Stimulated activated CD8-positive, alpha-beta memory T cell treated with anti-CD3 and anti-CD28 coated beads, Interleukin-15, amount 100 ng/mL, for 4 hours (primary cell): ENCODE results near the gene TTC21A.
A peak's percentile ranks its signal among the peaks of the same experiment; 100 is the strongest.

Experiments
- DNase-seq, 2 donors: peaks; one replicate each; pipeline ENCODE4 v3.0.0-alpha.2; 2020; ENCODE audit warnings: low read depth in 2 of 2

TTC21A gene

DNA sequence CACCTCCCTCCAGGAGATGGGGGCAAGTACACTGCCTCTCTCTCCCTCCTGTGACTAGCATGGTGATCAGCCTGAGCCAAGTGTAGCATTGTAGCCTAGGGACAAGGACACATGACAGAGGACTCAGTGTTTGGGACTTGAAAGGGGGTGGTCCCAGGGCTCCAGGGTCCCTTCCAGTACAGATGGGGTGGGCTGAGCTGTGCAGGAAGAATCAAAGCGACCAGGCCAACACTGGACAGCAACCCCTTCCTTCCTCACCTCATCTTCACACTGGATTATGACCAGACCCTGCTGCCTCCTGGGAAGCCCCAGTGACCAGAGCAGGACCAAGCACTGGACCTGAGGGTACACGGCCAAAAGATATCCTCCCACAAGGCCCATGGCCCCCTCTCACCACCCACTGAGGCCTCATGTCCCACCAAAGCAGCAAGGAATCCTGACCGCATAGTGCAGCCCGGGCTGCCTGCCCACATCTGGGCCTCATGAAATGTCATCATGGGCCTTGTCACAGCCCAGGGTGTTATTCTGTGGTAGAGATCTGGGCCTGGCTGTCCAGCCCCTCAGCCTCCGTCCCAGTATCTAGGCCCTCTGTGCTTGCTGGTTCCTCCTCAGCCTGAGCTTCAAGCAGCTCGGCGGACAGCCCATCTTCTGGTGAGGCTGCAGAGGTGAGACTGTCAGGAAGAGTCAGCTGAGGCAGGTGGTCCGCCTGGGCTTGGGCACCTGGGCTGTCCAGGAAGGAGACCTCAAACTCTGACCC, 9.6 kb upstream of the TTC21A start:
- no peak for DNase-seq

DNA sequence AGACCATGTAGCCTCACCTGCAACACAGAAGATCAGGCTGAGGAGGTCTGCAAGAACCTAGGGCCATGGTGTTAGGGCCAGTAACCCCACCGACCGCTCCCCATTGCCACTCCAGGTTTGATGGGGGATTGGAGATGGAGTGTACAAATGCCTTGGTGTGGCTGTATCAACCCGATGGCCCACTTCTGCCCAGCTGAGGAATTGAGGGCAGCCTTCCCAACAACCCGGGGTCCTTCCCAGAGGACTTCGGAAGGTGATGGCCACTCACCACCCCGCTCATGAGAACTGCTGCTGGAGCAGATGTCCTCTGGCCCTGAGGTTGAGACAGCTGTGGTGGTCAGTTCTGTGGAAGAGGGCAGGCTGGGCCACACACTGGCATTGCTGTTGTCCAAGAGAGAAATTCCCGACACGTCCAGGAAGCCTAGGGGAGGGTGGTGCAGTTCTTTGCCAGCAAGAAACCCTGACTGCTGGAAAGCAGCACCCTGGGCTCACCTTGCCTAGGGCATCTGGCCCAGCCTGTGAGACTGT, 8.9 kb upstream of the TTC21A start:
- DNase-seq, result no peak

DNA sequence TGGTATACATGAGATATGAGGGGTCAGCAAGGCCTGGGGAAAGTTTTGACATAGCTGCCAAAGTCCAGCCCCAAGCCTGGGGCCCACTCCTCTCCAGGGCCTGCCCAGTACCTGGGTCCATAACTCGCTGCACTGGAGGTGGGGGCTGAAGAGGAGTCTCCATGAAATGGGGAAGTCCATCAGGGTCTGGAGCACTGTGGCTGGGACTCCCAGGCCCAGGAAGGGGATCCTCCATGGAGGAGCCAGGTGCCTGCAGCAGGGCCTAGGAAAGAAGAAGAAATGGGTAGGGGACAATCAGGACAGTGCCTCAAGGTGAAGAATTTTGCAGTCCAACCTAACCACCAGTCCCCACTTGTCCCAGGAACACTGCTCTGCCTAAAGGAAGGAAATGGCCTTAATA, 8.2 kb upstream of the TTC21A start:
- no peak for DNase-seq

DNA sequence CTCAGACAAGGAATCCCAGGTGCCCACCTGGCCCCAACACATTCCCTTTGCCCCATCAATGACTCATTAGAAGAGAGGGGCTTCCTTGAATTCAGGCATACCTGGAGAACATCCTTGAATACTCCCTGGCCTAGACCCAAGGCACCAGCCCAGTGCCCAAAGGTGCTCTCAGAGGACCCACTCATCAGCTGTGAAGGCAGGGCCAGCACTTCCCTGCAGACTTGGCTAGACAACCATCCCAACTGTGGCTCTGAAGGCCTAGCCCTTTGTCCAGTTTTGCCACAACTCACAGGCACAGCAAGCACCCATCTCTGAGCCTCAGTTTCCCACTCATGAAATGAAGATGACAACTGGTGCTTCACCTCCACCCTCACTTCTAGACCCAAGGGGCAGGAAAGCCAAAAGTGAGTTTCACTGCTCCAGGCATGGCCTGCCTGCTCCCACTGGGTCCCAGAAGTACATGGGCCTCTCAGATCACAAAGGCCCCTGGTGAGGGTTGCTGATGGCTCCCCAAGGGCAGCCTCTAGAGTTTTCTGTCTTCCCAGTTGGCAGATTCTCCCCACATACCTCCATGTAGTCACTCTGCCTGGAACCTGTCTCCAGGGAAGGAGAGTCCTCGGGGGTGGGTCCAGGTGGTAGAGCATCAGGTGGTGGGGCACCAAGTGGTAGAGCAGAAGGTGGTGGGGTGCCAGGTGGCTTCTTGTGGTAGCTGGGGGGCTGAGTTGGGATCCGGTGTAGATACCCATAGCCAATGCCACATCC, 7.6 kb upstream of the TTC21A start:
- no peak for DNase-seq

DNA sequence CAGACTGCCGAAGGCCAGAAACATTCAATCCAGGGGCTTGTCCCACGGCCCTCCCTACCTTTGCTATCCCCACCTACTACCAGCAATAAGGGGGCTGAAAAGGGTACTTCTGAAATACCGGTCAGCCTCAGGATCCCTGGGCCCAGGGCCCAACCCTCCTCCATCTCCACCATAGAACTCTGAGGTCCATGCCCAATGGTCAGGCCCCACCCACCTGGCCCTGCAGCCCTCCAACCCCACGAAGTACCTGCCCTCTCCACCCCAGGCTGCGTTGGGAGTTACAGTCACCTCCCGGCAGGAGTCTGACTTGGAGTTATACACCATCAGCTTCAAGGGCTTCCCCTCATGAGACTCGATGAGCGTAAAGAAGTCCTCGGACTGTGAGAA, 7.0 kb upstream of the TTC21A start:
- DNase-seq, result no peak

DNA sequence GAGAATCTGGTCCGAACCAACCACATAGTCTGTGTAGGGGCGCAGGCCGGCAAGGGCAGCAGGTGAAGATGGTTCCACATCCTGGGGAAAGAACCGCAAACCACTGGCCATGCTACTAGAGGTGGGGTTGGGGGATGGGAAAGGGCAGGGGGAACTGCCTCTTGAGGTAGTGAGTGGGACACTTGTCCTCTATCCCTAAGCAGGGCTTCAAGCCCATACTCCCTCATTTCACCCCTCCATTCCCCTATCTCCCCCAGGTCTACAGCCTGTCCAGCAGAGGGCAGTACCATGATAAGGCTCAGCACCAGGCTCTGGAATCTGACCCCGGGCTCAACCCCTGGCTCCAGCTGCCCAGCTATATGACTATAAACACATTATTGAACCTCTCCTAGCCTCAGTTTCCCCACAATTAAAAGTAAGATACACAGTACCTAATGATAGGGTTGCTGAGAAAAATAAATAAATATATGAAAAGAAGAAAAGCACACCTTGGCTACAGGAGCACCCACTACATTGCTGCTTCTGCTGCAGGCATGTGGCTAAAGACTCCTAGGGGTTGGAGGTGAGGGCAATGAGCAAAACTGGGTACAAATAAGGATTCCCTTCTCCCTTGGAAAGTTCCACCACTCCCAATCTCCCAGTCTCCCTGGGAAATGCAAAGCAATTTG, 6.3 kb upstream of the TTC21A start:
- peak in 1 of 2 donors; percentile 14 for DNase-seq

DNA sequence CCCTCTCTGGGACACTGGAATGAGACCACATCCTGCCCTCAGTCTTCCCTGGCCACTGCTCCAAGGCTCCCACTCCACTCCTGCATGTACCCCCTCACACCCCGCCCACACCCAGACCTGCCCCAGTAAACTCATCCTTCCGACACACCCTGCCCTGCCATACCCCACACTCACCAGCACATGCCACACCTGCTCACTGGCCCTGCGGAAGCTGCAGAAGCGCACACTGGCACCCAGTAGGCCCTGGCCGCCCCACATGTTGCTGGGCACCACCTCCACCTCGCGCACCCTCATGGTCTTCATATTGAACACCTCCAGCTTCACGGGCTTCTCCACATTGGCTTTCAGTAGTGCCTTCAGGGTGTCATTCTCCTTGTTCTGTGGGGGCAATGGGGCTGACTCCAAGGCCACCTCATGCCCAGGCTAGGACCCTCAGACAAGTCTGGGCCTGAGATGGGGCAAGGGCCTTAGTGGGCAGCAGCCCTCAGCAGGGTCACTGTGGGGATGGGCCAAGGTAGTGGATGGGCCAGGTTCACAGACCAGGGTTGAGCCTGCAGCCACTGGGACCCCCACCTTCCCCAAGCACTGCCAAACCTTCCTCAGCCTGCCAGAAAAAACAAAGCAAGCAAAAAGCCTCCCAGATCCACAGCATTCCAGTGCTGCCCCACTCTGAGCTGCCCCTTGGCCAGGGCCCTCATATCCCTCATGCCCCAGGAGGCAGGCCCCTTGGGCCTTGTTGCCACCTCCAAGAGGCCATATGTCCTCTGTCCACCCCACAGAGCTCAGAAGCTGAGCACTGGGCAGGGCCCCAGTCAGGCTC, 4.8 kb upstream of the TTC21A start:
- no peak for DNase-seq

DNA sequence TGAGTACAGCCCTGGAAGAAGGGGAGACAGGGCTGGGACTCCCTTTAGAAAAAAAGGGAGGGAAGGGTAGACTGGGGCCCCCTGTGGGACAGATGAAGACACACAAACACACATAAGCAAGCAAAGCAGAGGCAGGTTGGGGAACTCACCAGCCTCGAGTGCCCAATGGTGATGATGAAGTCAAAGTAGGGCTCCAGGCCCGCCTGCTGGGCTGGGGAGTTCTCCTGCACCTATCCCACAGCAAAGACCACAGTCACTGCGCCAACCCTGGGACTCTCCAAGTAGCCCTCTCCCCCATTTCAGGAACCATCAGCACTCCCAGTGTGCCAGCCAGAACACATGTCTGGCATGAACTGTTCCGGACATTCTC, 4.2 kb upstream of the TTC21A start:
- no peak for DNase-seq

DNA sequence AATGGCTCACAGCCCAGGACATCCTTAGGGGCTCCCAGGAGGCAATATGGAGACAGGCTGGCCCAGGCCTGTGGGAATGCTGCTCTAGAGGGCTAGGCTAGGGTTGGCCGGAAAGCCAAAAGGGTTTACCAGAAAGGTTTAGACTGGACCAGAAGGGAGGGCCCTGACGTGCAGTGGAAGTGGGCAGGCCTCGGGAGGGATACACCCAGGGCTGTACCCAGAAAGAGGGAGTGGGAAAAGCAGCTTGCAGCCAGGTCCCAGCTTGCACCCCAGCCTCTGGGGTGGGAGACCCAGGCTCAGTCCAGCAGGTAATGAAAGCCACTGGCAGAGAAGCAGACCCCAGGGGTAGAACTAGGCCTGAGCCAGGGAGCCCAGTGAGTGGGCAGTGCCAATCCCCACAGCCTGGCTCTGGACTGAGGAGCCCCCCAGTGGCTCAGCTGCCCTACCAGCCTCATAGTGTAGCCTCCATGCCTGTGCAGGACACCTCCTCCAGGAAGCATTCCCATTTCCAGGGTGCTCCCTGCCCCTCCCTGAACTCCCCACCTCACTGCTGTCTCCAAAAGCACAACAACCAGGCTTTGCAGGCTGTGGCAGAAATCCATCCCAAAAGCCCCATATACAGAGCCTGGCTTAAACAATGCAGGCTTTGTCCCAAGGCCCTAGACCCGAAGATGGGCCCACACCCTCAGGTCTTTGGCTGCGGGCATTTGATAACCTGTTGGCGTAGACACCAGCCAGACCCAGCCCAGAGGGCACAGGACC, 3.5 kb upstream of the TTC21A start:
- DNase-seq, result no peak

DNA sequence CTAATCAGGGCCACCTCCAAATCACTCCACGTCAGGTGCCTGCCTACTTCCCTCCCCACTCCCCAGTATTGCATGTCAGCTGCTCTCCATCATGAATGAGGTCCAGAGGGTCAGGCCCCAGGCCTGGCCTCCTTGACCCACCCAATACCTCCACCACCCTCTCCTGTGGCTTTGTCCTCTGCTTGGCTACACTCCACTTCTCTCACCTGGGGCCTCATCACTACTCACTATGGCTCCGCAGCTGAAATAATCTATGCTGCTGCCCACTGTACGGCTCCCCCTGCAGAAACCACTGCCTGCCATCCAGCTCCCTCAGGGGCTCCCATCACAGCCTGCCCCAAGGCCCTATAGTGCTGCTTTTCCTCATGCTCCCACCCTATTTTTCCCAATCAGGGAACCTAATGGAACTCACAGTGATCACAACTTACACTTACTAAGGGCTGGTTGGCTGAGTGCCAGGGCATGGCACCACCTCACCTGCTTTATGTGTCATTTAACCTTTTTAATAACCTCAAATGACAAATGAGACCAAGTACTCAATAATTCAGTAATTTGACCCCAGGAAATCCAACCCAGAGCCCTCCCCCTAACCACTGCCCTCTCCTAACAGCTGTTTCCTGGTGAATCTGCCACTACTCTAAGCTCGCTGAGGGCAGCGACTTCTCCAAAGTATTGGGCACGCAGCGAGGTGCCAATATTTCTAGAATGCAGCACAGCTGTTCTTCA, 2.4 kb upstream of the TTC21A start:
- no peak for DNase-seq

DNA sequence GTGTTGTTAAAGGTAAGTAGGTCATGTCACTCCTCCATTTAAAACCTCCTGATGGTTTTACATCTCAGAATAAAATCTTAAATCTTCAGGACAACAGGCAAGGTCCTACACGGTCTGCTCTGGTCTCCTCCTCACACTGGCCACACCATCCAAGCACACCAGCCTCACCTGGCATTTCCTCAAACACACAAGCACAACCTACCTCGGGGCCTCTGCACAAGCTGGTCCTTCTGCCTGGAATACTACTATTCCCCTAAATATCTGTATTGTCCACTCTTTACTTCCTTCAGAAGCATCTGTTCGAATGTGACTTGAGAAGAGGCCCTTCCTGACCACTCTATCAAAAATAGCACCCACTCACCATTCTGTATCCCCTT, 1.8 kb upstream of the TTC21A start:
- DNase-seq, result no peak

DNA sequence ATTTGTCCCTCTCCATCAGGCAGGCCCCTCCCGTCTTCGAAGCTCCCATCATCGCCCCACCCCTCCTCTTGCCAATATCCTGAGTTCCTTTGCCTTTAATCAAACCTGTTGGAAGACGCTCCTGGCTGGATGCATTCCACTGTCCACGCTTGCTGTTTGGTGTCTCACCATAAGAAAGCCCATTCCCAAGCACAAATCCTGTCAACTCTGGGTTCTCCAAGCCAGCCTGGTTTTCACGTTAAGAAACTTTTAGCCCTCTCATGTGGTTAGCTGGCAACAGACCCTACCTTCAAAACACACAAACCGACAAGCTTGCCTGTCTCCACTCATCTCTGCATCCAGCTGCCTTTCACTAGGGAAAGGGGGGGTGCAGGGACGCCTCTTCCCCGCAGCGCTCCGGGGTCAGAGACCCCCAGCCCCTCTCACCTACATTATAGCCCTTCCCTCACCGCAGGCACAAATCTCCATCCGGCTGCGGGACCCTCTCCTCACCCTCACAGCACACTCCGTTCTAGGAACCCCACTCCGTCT, 1.1 kb upstream of the TTC21A start:
- no peak for DNase-seq

DNA sequence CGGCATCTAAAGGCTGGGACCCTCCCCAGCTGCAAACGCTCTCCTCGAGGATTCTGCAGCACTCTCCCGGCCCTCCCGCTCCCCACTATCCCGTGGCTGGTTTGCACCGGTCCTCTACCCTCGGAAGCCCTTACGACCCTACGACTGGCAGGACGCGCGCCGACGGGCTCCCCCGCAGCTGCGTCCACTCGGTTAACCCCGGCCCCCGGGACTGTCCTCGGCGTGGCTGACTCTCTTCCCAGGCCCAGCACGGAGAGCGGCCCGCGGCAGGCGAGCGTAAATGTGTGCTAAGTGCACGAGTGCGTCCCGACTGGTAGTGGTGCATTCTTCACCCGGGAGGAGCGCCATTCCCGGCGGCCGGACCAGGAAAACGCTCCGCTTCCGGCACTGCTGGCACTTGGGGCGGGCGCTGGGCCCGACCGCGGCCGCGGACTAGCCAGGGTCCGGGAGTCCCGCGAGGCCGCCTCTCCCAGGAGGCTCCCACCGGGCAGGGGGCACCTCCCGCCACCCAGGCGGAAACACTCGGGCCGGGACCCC, 561 bp upstream of the TTC21A start:
- DNase-seq, result no peak

DNA sequence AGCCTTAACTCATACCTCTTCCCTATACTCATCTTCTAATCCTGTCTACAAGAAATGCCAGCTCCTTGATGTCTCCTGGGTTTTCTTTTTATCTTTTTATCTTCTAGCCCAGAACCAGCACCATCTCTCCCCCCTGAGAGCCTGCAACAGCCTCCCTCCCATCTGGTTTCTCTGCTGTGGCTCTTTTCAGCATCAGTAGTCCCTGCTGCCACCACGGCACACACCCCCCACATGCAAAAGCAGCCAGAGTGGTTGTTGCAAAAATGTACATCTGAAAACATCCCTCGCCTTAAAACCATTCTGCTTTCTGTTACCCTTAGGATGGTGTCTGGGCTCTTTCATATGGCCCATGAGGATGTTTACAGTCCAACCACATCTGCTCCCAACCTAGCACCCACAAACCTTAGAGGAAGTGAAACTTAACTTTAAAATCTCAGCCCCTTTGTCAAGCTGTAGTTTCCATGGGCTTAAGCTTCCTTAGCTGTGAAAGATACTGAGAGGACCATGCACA, 775 bp downstream of the TTC21A start:
- DNase-seq, result no peak

DNA sequence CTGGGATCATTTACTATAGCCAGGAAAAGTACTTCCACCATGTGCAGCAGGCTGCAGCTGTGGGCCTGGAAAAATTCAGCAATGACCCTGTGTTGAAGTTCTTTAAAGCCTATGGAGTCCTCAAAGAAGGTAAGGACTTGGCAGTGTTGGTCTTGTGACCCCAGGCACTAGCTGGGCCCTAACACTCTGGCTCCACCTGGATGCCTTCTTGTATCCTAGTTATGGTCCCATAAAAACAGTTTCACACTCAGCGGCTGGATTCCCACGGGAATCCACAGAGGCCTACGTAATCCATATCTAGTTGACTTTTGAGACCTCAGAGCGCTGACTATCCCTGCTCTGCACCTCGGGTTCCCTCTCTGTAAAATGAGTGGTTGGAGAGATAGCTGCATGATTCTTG, 1.6 kb downstream of the TTC21A start:
- DNase-seq, result no peak

DNA sequence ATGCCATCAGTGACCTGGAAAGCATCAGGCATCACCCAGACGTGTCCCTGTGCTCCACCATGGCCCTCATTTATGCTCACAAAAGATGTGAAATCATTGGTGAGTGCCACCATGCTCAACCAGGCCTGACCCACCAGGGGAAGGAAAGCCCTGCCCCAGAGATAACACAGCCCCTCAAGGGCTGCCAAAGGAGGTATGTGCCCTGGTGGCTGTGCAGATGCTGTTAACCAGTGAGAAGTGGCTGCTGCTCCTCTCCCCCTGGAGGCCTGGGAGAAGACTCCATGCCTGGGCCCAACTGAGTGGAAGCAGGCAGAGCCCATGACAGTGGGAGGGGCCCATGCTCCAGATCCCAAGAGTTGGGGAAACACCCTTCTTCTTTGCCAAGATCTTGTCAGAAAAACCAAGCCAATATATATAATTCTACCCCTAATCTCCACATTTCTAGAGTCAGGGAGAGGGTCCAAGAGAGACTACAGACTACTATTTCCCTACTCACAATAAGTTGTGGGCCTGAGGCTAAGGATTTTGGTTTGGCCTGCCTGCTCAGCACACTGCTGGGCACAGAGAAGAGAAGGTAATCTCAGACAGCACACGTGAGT, 2.7 kb downstream of the TTC21A start:
- no peak for DNase-seq

DNA sequence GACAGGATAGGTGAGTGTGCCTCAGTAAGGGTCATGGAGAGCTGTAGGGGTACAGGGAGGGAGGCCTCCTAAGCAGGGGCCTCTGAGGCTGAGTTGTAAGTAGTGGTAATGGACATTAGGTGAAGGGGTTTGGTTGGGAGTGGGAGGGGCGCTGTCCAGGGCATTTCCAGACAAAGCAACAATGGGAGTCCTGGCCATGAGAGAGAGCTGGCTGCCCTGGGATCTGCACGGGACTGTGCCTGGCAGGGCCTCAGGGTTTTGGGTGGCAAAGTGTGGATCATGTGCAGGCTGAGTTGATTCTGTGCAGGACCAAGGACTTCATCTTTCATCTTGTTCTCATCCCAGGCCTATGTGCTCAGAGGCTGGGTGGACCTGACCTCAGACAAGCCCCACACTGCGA, 4.6 kb downstream of the TTC21A start:
- DNase-seq, result no peak

DNA sequence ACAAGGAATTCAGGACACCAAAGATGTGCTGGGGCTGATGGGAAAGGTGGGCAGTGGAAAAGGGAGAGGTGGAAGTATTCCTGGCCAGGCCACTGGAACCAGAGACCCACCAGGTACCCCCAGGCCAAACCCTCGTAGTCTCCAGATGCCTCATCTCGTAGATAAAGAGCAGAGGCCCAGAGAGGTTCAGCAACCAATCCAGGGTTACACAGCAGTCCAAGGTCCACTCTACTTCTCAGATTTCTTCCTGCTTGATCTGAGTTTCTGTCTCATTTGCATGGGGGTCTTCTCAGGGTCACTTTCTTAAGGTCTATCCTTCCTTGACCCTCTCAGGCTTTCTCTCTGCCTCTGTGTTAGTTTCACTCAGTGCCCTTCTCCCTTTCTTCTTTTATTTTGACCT, 5.1 kb downstream of the TTC21A start:
- DNase-seq, result no peak

DNA sequence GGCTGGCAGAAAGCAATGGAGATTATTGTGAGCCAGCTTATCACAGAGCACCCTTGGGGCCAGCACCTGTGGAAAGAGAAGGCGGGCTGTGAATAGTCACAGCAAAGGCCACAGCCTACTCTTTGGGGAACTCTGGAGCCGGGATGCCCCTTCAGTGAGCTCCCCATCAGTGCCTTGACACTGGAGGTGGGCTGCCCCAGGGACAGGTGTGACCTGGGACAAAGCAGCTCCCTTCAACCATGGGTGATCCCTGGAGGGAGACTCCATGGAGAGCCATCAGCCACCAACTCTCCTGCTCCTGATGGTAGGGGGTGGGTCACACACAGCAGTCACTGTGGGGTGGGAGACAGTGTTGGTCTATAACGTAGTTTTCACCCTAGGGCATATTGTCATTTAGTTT, 5.8 kb downstream of the TTC21A start:
- no peak for DNase-seq
